Mesendoderm (in vitro differentiated cells): ENCODE results near the gene ITIH4.

Experiments
- DNase-seq: peaks from one replicate; pipeline ENCODE4 v3.0.0; 2013
- H2AK5ac ChIP-seq: 2 replicates; pipeline ENCODE4 v1.6.1; 2013; ENCODE audit warnings: low read length, inconsistent platforms
- H2BK120ac ChIP-seq: 2 replicates; pipeline ENCODE4 v1.6.1; 2013; ENCODE audit warnings: low read depth, mild to moderate bottlenecking, low read length, moderate library complexity, mixed read lengths
- H2BK15ac ChIP-seq: replicated peaks from 2 replicates; pipeline ENCODE4 v1.6.1; 2013; ENCODE audit warnings: low read depth, mild to moderate bottlenecking, moderate library complexity
- H2BK5ac ChIP-seq: 2 replicates; pipeline ENCODE4 v1.6.1; 2013; ENCODE audit warnings: low read length, inconsistent platforms
- H3K18ac ChIP-seq: 2 replicates; pipeline ENCODE4 v1.6.1; 2013; ENCODE audit warnings: mild to moderate bottlenecking, low read length, mixed read lengths
- H3K23ac ChIP-seq: one replicate; pipeline ENCODE4 v1.6.1; 2013; ENCODE audit warnings: low read length
- H3K27ac ChIP-seq: 2 replicates; pipeline ENCODE4 v1.5.1; 2013; ENCODE audit warnings: low read depth, mild to moderate bottlenecking, inconsistent platforms, low read length, moderate library complexity
- H3K27me3 ChIP-seq: 2 replicates; pipeline ENCODE4 v1.6.1; 2013; ENCODE audit warnings: low read length, control low read depth, mild to moderate bottlenecking, inconsistent platforms; ENCODE audit not compliant: insufficient read depth, poor library complexity
- H3K36me3 ChIP-seq: 2 replicates; pipeline ENCODE4 v1.6.1; 2013; ENCODE audit warnings: low read length, inconsistent platforms; ENCODE audit not compliant: control insufficient read depth, insufficient read depth
- H3K4ac ChIP-seq: one replicate; pipeline ENCODE4 v1.6.1; 2013; ENCODE audit warnings: low read depth, mild to moderate bottlenecking, low read length, moderate library complexity
- H3K4me1 ChIP-seq: 2 replicates; pipeline ENCODE4 v1.6.1; 2013; ENCODE audit warnings: low read depth, low read length, inconsistent platforms; ENCODE audit not compliant: control insufficient read depth
- H3K4me2 ChIP-seq: 2 replicates; pipeline ENCODE4 v1.6.1; 2013; ENCODE audit warnings: low read length
- H3K4me3 ChIP-seq: 2 replicates; pipeline ENCODE4 v1.5.1; 2013; ENCODE audit warnings: mild to moderate bottlenecking, low read length
- H3K56ac ChIP-seq: one replicate; pipeline ENCODE4 v1.6.1; 2013; ENCODE audit warnings: low read length
- H3K79me1 ChIP-seq: 2 replicates; pipeline ENCODE4 v1.6.1; 2013; ENCODE audit warnings: low read length, inconsistent platforms
- H3K79me2 ChIP-seq: 2 replicates; pipeline ENCODE4 v1.6.1; 2013; ENCODE audit warnings: mild to moderate bottlenecking, low read length; ENCODE audit not compliant: control insufficient read depth, insufficient read depth
- H3K9ac ChIP-seq: 2 replicates; pipeline ENCODE4 v1.6.1; 2013; ENCODE audit warnings: low read length, inconsistent platforms
- H4K5ac ChIP-seq: one replicate; pipeline ENCODE4 v1.6.1; 2013; ENCODE audit warnings: low read length
- H4K8ac ChIP-seq: one replicate; pipeline ENCODE4 v1.6.1; 2013; ENCODE audit warnings: low read depth, mild to moderate bottlenecking, control low read depth, low read length, moderate library complexity
- WGBS: extraction: QIAGEN DNeasy Blood & Tissue Kit; methylation state at CpG from one replicate; pipeline ENCODE4 v1.1.7; 2013; ENCODE audit warnings: low lambda C conversion rate, missing lambda C conversion rate; ENCODE audit not compliant: insufficient coverage; ENCODE audit errors: extremely low coverage; 5-methylcytosine and 5-hydroxymethylcytosine counted together

Gene ITIH4

DNA sequence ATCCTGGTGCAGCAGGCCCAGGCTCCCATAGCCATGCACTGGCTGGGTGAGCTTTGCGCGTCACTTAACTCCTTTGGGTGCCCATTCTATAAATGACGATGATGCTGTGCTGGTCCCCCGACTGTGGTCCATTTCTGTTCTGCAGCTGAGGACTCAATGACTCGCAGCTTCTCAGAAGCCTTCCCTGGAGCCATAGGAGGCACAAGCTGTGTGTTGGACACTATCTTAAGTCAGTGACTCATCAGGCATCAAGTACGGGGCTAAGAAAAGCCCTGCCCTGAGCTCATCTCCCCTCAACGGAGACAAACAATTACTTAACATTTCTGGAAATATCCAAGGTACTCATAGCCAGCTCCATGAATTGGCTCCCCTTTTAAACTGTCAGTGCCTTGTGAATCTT lies 18.1 kb upstream of the ITIH4 start:
- Histone ChIP-seq H2AK5ac (no peak overlapping the region), H3K23ac (no peak overlapping the region), H3K4me3 (no peak overlapping the region), H3K27me3 (no peaks in the 10 kb centered on the region), H3K27ac (no peak overlapping the region), H3K36me3 (no peaks in the 10 kb centered on the region), H3K79me2 (no peaks in the 10 kb centered on the region), H2BK120ac (no peak overlapping the region), H3K9ac (no peak overlapping the region), H3K18ac (no peak overlapping the region), H4K5ac (no peak overlapping the region), H2BK5ac (no peak overlapping the region), H3K79me1 (no peaks in the 10 kb centered on the region), H2BK15ac (no peak overlapping the region), H3K4me2 (no peak overlapping the region), H3K56ac (no peak overlapping the region), H4K8ac (no peak overlapping the region), H3K4me1 (no peaks in the 10 kb centered on the region), H3K4ac (no peak overlapping the region)
- no peak for DNase-seq
- WGBS = no CpG with 5 or more reads among the region's 7 CpGs

DNA sequence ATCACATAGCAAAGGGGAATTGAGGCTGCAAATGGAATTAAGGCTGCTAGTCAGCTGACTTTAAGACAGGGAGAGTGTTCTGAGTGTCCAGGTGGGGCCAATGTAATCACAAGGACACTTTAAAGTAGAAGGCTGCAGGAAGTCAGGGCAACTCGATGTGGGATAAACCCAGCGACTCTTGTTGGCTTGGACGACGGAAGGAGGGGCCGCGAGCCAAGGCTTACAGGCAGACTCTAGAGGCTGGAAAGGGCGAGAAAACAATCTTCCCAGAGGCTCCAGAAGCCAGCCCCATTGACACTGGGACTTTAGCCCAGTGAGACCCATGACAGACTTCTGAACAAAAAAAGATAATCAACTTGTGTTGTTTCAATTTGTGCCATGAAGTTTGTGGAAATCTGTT lies 17.3 kb upstream of the ITIH4 start:
- H2AK5ac ChIP-seq = no peak overlapping the region
- no peak overlapping the region for H2BK15ac ChIP-seq
- H3K9ac ChIP-seq = no peak overlapping the region
- no peak overlapping the region for H3K18ac ChIP-seq
- H2BK5ac ChIP-seq = no peak overlapping the region
- no peak overlapping the region for H4K5ac ChIP-seq
- no CpG with 5 or more reads among the region's 7 CpGs for WGBS
- no peaks in the 10 kb centered on the region for H3K79me2 ChIP-seq
- no peaks in the 10 kb centered on the region for H3K79me1 ChIP-seq
- H3K4me1 ChIP-seq = no peaks in the 10 kb centered on the region
- DNase-seq = no peak
- H3K27me3 ChIP-seq = no peaks in the 10 kb centered on the region
- no peak overlapping the region for H4K8ac ChIP-seq
- H3K27ac ChIP-seq = no peak overlapping the region
- H3K4me2 ChIP-seq = no peak overlapping the region
- H3K4me3 ChIP-seq = no peak overlapping the region
- no peak overlapping the region for H2BK120ac ChIP-seq
- H3K4ac ChIP-seq = no peak overlapping the region
- H3K23ac ChIP-seq = no peak overlapping the region
- no peak overlapping the region for H3K56ac ChIP-seq
- no peaks in the 10 kb centered on the region for H3K36me3 ChIP-seq

DNA sequence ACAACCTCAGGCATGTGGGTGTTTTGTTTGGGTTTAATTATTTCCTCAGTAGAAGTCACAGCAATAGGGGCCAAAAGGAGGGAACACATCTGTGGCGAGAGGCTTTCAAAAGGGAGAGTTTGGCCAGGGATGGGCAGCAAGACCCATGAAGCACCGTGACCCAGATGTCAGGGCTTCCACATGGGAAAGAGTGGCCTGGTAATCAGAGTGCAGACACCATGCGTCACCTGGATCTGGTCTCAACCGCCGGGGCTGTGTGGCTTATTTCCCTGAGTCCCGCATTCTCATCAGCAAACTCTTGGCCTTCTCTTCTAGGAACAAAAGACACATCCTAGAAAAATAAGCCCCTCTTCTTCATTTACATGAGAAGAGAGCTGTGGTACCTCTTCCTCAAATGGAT lies 16.8 kb upstream of the ITIH4 start:
- H4K5ac ChIP-seq = no peak overlapping the region
- H3K4me1 ChIP-seq = no peaks in the 10 kb centered on the region
- no peaks in the 10 kb centered on the region for H3K79me2 ChIP-seq
- no peak overlapping the region for H3K9ac ChIP-seq
- H3K27ac ChIP-seq = no peak overlapping the region
- no peak overlapping the region for H3K4ac ChIP-seq
- H3K23ac ChIP-seq = no peak overlapping the region
- no peak overlapping the region for H3K18ac ChIP-seq
- no peak overlapping the region for H2BK15ac ChIP-seq
- no peak overlapping the region for H2BK5ac ChIP-seq
- no peaks in the 10 kb centered on the region for H3K27me3 ChIP-seq
- no peak overlapping the region for H3K4me2 ChIP-seq
- no peak overlapping the region for H2AK5ac ChIP-seq
- no peak overlapping the region for H3K56ac ChIP-seq
- no peaks in the 10 kb centered on the region for H3K79me1 ChIP-seq
- H3K4me3 ChIP-seq = no peak overlapping the region
- H4K8ac ChIP-seq = no peak overlapping the region
- no peak for DNase-seq
- no CpG with 5 or more reads among the region's 6 CpGs for WGBS
- no peaks in the 10 kb centered on the region for H3K36me3 ChIP-seq
- no peak overlapping the region for H2BK120ac ChIP-seq

GRCh38 chr3:52846432-52846965 lies 16.0 kb upstream of the ITIH4 start:
- Histone ChIP-seq H2BK5ac (no peak overlapping the region), H3K9ac (no peak overlapping the region), H3K4me2 (no peak overlapping the region), H3K23ac (no peak overlapping the region), H3K27ac (no peak overlapping the region), H3K36me3 (no peaks in the 10 kb centered on the region), H3K4me1 (no peaks in the 10 kb centered on the region), H2BK120ac (no peak overlapping the region), H4K5ac (no peak overlapping the region), H3K56ac (no peak overlapping the region), H3K4me3 (no peak overlapping the region), H4K8ac (no peak overlapping the region), H3K79me1 (no peaks in the 10 kb centered on the region), H2BK15ac (no peak overlapping the region), H3K4ac (no peak overlapping the region), H3K27me3 (no peaks in the 10 kb centered on the region), H3K79me2 (no peaks in the 10 kb centered on the region), H3K18ac (no peak overlapping the region), H2AK5ac (no peak overlapping the region)
- WGBS = no CpG with 5 or more reads among the region's 15 CpGs
- no peak for DNase-seq

DNA sequence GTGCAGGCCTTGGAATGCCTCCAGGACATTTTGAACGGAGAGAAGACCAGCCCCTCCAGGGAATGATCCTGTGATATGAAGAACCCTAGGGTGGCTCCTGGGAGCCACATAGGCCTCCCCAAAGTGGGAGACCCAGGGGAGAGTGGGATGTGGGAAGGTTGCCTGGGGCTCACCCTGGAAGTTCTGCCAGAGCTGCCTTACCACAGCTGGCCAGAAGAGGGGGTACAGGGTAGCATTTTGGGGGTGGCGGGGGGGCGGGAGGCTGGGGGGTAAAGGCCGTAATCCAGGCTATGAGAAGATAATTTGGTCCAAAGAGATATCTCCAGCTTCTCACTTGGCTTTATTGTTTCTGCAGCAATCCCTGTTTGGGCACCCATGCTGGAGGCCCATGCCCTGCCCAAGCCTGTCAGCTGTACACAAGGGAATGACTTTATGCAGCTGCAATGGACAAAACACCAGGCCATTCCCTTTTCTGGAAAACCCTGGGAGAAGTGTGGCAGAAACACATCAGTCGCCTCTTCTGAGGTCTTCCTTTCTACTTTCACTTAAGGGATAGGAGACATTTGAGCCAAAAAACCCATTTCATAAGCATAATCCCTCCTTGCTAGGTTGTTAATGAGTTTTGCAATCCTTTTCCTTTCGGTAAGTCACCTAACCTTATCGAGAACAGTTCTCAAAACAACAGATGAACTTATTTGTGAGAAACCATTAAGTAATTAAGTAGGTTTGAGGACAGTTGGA lies 15.4 kb upstream of the ITIH4 start:
- Histone ChIP-seq H3K23ac (no peak overlapping the region), H2AK5ac (no peak overlapping the region), H3K79me2 (no peaks in the 10 kb centered on the region), H3K4me3 (no peak overlapping the region), H3K4me2 (no peak overlapping the region), H3K9ac (no peak overlapping the region), H2BK120ac (no peak overlapping the region), H3K56ac (no peak overlapping the region), H3K4ac (no peak overlapping the region), H4K5ac (no peak overlapping the region), H3K27ac (no peak overlapping the region), H3K27me3 (no peaks in the 10 kb centered on the region), H3K79me1 (no peaks in the 10 kb centered on the region), H4K8ac (no peak overlapping the region), H3K4me1 (no peaks in the 10 kb centered on the region), H2BK5ac (no peak overlapping the region), H3K18ac (no peak overlapping the region), H3K36me3 (no peaks in the 10 kb centered on the region), H2BK15ac (no peak overlapping the region)
- no peak for DNase-seq
- WGBS = no CpG with 5 or more reads among the region's 7 CpGs

- no peak for DNase-seq
- no peak overlapping the region for H2BK120ac ChIP-seq
Observed at GRCh38 chr3:52845157-52845556, 14.7 kb upstream of the ITIH4 start.

More at GRCh38 chr3:52845157-52845556, 14.7 kb upstream of the ITIH4 start:
- Histone ChIP-seq H3K4me1 (no peaks in the 10 kb centered on the region), H3K27ac (no peak overlapping the region), H4K8ac (no peak overlapping the region), H3K56ac (no peak overlapping the region), H3K18ac (no peak overlapping the region), H3K4me2 (no peak overlapping the region), H2BK5ac (no peak overlapping the region), H2BK15ac (no peak overlapping the region), H2AK5ac (no peak overlapping the region), H3K23ac (no peak overlapping the region), H3K4ac (no peak overlapping the region), H3K27me3 (no peaks in the 10 kb centered on the region), H3K79me1 (no peaks in the 10 kb centered on the region), H3K36me3 (no peaks in the 10 kb centered on the region), H3K9ac (no peak overlapping the region), H3K79me2 (no peaks in the 10 kb centered on the region), H4K5ac (no peak overlapping the region), H3K4me3 (no peak overlapping the region)
- WGBS = no CpG with 5 or more reads among the region's 6 CpGs
